Aorta (tissue), 5 donors: ENCODE measurements around the gene TAF1D. TPM values are rescaled to one million over a fixed set of nuclear protein-coding genes. Genes with fewer than 3 reads are reported as not detected.
"Not testable (repeated sequence)": the region's sequence is repeated elsewhere in the genome, so short reads cannot be mapped to it uniquely, and the experiment has no call there.

Experiments
- ATAC-seq: fragments of 200-7000 bp; cut with Tn5 transposase; one replicate; pipeline ENCODE4 v1.9.1; 2022; ENCODE audit warnings: moderate library complexity; ENCODE audit not compliant: low FRiP score
- DNase-seq, 2 donors: peaks; one replicate each; pipeline ENCODE4 v3.0.0-alpha.2; 2020
- H3K27ac ChIP-seq, 2 donors: one replicate each; pipeline ENCODE4 v1.5.1; 2013; ENCODE audit warnings: low read length in 2 of 2, mild to moderate bottlenecking in 2 of 2, moderate library complexity in 2 of 2, control low read depth in 1 of 2, inconsistent platforms in 1 of 2, low read depth in 1 of 2
- H3K27me3 ChIP-seq, 2 donors: one replicate each; pipeline ENCODE4 v1.6.1; 2013; ENCODE audit warnings: control low read depth in 1 of 2, low read length in 1 of 2, mild to moderate bottlenecking in 1 of 2, moderate library complexity in 1 of 2; ENCODE audit not compliant: insufficient read depth in 2 of 2, control insufficient read depth in 1 of 2
- H3K36me3 ChIP-seq, 2 donors: one replicate each; pipeline ENCODE4 v1.6.1; 2013; ENCODE audit warnings: control low read depth in 1 of 2, low read length in 1 of 2, mild to moderate bottlenecking in 1 of 2; ENCODE audit not compliant: insufficient read depth in 2 of 2, control insufficient read depth in 1 of 2
- H3K4me1 ChIP-seq, 2 donors: one replicate each; pipeline ENCODE4 v1.6.1; 2013; ENCODE audit warnings: low read length in 2 of 2, control low read depth in 1 of 2, mild to moderate bottlenecking in 1 of 2, moderate library complexity in 1 of 2; ENCODE audit not compliant: insufficient read depth in 2 of 2, control insufficient read depth in 1 of 2
- H3K4me3 ChIP-seq, 2 donors: one replicate each; pipeline ENCODE4 v1.5.1; 2013; ENCODE audit warnings: low read length in 2 of 2, control low read depth in 1 of 2, mild to moderate bottlenecking in 1 of 2
- H3K9me3 ChIP-seq: one replicate; pipeline ENCODE4 v1.6.1; 2013; ENCODE audit warnings: mild to moderate bottlenecking, low read length; ENCODE audit not compliant: control insufficient read depth
- WGBS, 2 donors: extraction: QIAGEN DNeasy Blood & Tissue Kit; methylation state at CpG; one replicate each; pipeline ENCODE4 v1.1.7; 2013; 5-methylcytosine and 5-hydroxymethylcytosine counted together
- intact Hi-C, 2 donors: fragments of 100-400 bp; cut with DNase I; formaldehyde crosslinking; loops; one replicate each; pipeline versions ENCODE4 v1.14.2 to v1.15.0; 2022
- polyA plus RNA-seq, 2 donors: library from polyadenylated mRNA; stranded (reverse); fragments of 200-250 nt; gene quantifications; one replicate each; pipeline ENCODE4 v1.2.3, GENCODE V29; 2013
- total RNA-seq, 2 donors: library from RNA; stranded (reverse); fragmentation: NEBNext Ultra II Directional; extraction: Animal tissue kit (Norgen Biotek cat#: 25700); gene quantifications; one replicate each; pipeline ENCODE4 v1.2.1, GENCODE V29; 2021
- donor health status: healthy with polysubstance abuse.
- donor health status: Bipolar disorder and iron deficiency.
- donor health status: DM: no; HTN: no; CAD: no.
- donor health status: DM: no; HTN: no; CAD: no.
- donor health status: DM: yes; HTN: yes; CAD: no.

Gene TAF1D
- total and polyA plus RNA-seq, 4 donors = 110 to 152 (median 116) TPM

DNA sequence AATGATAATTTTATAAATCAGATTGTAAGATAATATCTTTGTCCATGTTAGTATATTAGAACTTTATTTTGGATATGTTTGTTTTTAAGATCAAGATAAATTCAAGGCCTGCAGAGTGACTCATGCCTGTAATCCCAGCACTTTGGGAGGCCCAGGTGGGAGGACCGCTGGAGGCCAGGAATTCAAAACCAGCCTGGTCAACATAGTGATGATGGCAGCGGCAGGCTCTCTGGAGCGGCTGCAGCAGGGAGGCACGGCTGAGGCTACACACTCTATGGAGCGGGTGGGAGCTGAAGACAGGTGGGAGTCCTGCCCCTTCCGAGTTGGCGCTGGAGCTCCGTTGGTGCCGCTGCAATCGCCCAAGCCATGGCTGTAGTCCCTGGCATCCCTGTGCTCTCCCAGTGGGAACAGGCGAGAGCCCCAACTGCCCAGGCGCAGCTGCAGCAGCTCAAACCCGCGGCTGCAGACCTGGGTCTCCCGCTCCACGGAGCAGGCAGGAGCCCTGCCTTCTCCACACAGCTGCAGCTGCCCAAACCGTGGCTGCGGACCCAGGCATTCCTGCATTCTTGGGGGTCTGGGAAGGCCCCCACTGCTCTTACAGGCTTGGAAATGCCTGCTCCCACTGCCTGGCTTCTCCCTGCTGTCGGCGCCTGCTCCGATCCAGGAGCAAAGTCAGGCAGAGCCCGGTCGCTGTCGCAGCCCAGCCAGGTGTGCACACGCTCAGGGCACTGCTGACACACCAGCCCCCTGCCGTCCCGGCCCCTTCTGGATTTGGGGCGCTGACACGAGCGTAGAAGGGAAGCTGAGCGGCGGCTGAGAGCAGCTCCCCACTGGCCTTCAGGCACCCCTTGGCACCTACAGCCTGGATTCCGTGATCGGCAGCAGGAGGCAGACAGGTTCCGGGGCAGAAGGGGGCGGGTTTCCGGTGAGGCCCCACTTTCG is 16.9 kb upstream of the TAF1D start:
- H3K9me3 ChIP-seq = no peaks in the 10 kb centered on the region
- H3K4me1 ChIP-seq = no peaks in the 10 kb centered on the region
- ATAC-seq (peak; percentile 19), DNase-seq (no peak)
- H3K4me3 ChIP-seq = no peak overlapping the region
- no peak overlapping the region for H3K27ac ChIP-seq
- H3K36me3 ChIP-seq = peaks cover 5 to 6% of the 10 kb centered on the region in 2 donors
- H3K27me3 ChIP-seq = no peaks in the 10 kb centered on the region
- 96 to 97% methylated on average over 38 of the region's 38 CpGs for WGBS, 2 donors
- intact Hi-C loops = no loop called here

- WGBS, 2 donors = 86% methylated on average over 3 of the region's 3 CpGs
- Histone ChIP-seq H3K4me3 (no peak overlapping the region), H3K4me1 (no peaks in the 10 kb centered on the region), H3K36me3 (peaks cover 5% of the 10 kb centered on the region in 2 donors), H3K27me3 (no peaks in the 10 kb centered on the region), H3K27ac (no peak overlapping the region), H3K9me3 (no peaks in the 10 kb centered on the region)
- DNase-seq (no peak), ATAC-seq (no peak)
- intact Hi-C loops = no loop called here
Observed at GRCh38 chr11:93757301-93757700, 16.0 kb upstream of the TAF1D start.

- H3K27me3 ChIP-seq = no peaks in the 10 kb centered on the region
- ATAC-seq = no peak
- WGBS, 2 donors = 75 to 76% methylated on average over 3 of the region's 3 CpGs
- H3K36me3 ChIP-seq = peaks cover 4 to 5% of the 10 kb centered on the region in 2 donors
- DNase-seq = no peak
- H3K4me3 ChIP-seq = no peak overlapping the region
- intact Hi-C loops = no loop called here
- no peak overlapping the region for H3K27ac ChIP-seq
- H3K9me3 ChIP-seq = no peaks in the 10 kb centered on the region
- H3K4me1 ChIP-seq = no peaks in the 10 kb centered on the region
Observed at GRCh38 chr11:93756748-93757147, 15.5 kb upstream of the TAF1D start.

GRCh38 chr11:93753241-93753640 is 11.9 kb upstream of the TAF1D start:
- H3K9me3 ChIP-seq = no peaks in the 10 kb centered on the region
- H3K27me3 ChIP-seq = no peaks in the 10 kb centered on the region
- no peak for DNase-seq
- 97% methylated on average over 2 of the region's 2 CpGs for WGBS, 2 donors
- peaks cover 0 to 5% of the 10 kb centered on the region in 2 donors for H3K36me3 ChIP-seq
- intact Hi-C loops = no loop called here
- ATAC-seq = no peak
- H3K4me1 ChIP-seq = no peaks in the 10 kb centered on the region
- H3K27ac ChIP-seq = no peak overlapping the region
- no peak overlapping the region for H3K4me3 ChIP-seq

- Histone ChIP-seq H3K27me3 (no peaks in the 10 kb centered on the region), H3K9me3 (no peaks in the 10 kb centered on the region), H3K4me1 (no peaks in the 10 kb centered on the region), H3K27ac (no peak overlapping the region), H3K36me3 (no peaks in the 10 kb centered on the region), H3K4me3 (no peak overlapping the region)
- WGBS, 2 donors = 72 to 75% methylated on average over 1 of the region's 1 CpG
- intact Hi-C loops = no loop called here
- DNase-seq (no peak), ATAC-seq (no peak)
Observed at GRCh38 chr11:93751001-93751400, 9.7 kb upstream of the TAF1D start.

- Histone ChIP-seq H3K4me1 (no peaks in the 10 kb centered on the region), H3K27ac (no peak overlapping the region), H3K4me3 (no peak overlapping the region), H3K9me3 (no peaks in the 10 kb centered on the region), H3K27me3 (no peaks in the 10 kb centered on the region), H3K36me3 (no peaks in the 10 kb centered on the region)
- 92 to 94% methylated on average over 1 of the region's 1 CpG for WGBS, 2 donors
- ATAC-seq (no peak), DNase-seq (no peak)
- intact Hi-C loops = no loop called here
Observed at GRCh38 chr11:93747122-93747521, 5.8 kb upstream of the TAF1D start.

GRCh38 chr11:93746101-93746500 is 4.8 kb upstream of the TAF1D start:
- H3K4me1 ChIP-seq = no peaks in the 10 kb centered on the region
- intact Hi-C loops = no loop called here
- no peak overlapping the region for H3K4me3 ChIP-seq
- no peaks in the 10 kb centered on the region for H3K27me3 ChIP-seq
- DNase-seq = no peak
- H3K9me3 ChIP-seq = no peaks in the 10 kb centered on the region
- no peak overlapping the region for H3K27ac ChIP-seq
- H3K36me3 ChIP-seq = no peaks in the 10 kb centered on the region
- WGBS, 2 donors = 56 to 62% methylated on average over 2 of the region's 2 CpGs
- ATAC-seq = no peak

- WGBS, 2 donors = 6 to 9% methylated on average over 12 of the region's 12 CpGs
- ATAC-seq, H3K4me1 ChIP-seq, H3K27me3 ChIP-seq, DNase-seq, H3K36me3 ChIP-seq, H3K4me3 ChIP-seq, intact Hi-C loops, H3K9me3 ChIP-seq: not testable (repeated sequence)
- H3K27ac ChIP-seq = peak overlapping the region in 1 of 2 donors; percentile 37
Observed at GRCh38 chr11:93745005-93745755, 3.9 kb upstream of the TAF1D start.
